HPDE6-E6E7 (cell line): ENCODE data around the gene TTYH2.

Source experiments
- DNase-seq: peaks from one replicate; pipeline ENCODE4 v3.0.0; 2011; ENCODE audit warnings: missing footprints; ENCODE audit errors: extremely low spot score

TTYH2 gene

GRCh38 chr17:74289688-74290087, 76.3 kb downstream of the TTYH2 start:
- DNase-seq = no peak

GRCh38 chr17:74290340-74290739, 77.0 kb downstream of the TTYH2 start:
- no peak for DNase-seq

GRCh38 chr17:74292495-74292894, 79.1 kb downstream of the TTYH2 start:
- no peak for DNase-seq

- no peak for DNase-seq
Measured at GRCh38 chr17:74295625-74296547, 82.5 kb downstream of the TTYH2 start.

- no peak for DNase-seq
Measured at GRCh38 chr17:74296548-74296936, 83.2 kb downstream of the TTYH2 start.

GRCh38 chr17:74297941-74298340, 84.6 kb downstream of the TTYH2 start:
- DNase-seq = peak; percentile 46

- no peak for DNase-seq
Measured at GRCh38 chr17:74298778-74299177, 85.4 kb downstream of the TTYH2 start.

- no peak for DNase-seq
Measured at GRCh38 chr17:74299226-74300009, 86.0 kb downstream of the TTYH2 start.

GRCh38 chr17:74303305-74303704, 89.9 kb downstream of the TTYH2 start:
- no peak for DNase-seq

- DNase-seq = no peak
Measured at GRCh38 chr17:74304184-74304583, 90.8 kb downstream of the TTYH2 start.

- DNase-seq = no peak
Measured at GRCh38 chr17:74305865-74306654, 92.7 kb downstream of the TTYH2 start.

GRCh38 chr17:74307984-74308773, 94.8 kb downstream of the TTYH2 start:
- no peak for DNase-seq

GRCh38 chr17:74309902-74310301, 96.5 kb downstream of the TTYH2 start:
- no peak for DNase-seq
